PC-9 (cell line): ENCODE data around the gene GFRA1. TPM values are rescaled to one million over a fixed set of nuclear protein-coding genes. Genes with fewer than 3 reads are reported as not detected.

Experiments used
- BruUV-seq: library from RNA; stranded (reverse); fragments of 400-500 nt; replicated peaks from 2 replicates; lab custom pipeline; 2021; lab: Mats Ljungman, UMichigan
- CTCF ChIA-PET: fragments of 300-600 bp; sonication (Branson Sonifier 250); formaldehyde crosslinking; loops from one replicate; lab custom pipeline; 2022; ENCODE audit warnings: antibody characterized with exemption; lab: Charles Lee
- POLR2A ChIA-PET: fragments of 300-600 bp; sonication (Branson Sonifier 250); formaldehyde crosslinking; loops from one replicate; lab custom pipeline; 2022; ENCODE audit warnings: antibody characterized with exemption; ENCODE audit not compliant: unreplicated experiment; lab: Charles Lee
- DNase-seq, 2 experiments: peaks; one replicate each; pipeline versions ENCODE4 v3.0.0 to v3.0.0-alpha.2; 2015 to 2022; ENCODE audit warnings: mixed read lengths in 1 of 2
- H2AFZ ChIP-seq: fragments of 200-600 bp; sonication (generic); 2 replicates; pipeline ENCODE4 v1.8.1; 2017; ENCODE audit warnings: antibody characterized with exemption
- H3F3A ChIP-seq: fragments of 200-600 bp; sonication (generic); 2 replicates; pipeline ENCODE4 v1.8.1; 2017; ENCODE audit warnings: antibody characterized with exemption, mild to moderate bottlenecking, low read depth; ENCODE audit not compliant: insufficient read depth
- H3K27ac ChIP-seq: fragments of 200-600 bp; sonication (generic); 2 replicates; pipeline ENCODE4 v1.6.1; 2016; ENCODE audit warnings: mixed run types
- H3K27me3 ChIP-seq: fragments of 200-600 bp; sonication (generic); 2 replicates; pipeline ENCODE4 v1.6.1; 2016; ENCODE audit warnings: low read depth, mixed run types; ENCODE audit not compliant: insufficient read depth
- H3K36me3 ChIP-seq: fragments of 200-600 bp; sonication (generic); 2 replicates; pipeline ENCODE4 v1.6.1; 2016; ENCODE audit warnings: low read depth, mixed run types
- H3K4me1 ChIP-seq: fragments of 200-600 bp; sonication (generic); replicated peaks from 2 replicates; pipeline ENCODE4 v1.6.1; 2016; ENCODE audit warnings: mixed run types; ENCODE audit not compliant: insufficient read depth
- H3K4me2 ChIP-seq: fragments of 200-600 bp; sonication (generic); 2 replicates; pipeline ENCODE4 v1.6.1; 2017; ENCODE audit warnings: mixed run types
- H3K4me3 ChIP-seq: fragments of 200-600 bp; sonication (generic); 2 replicates; pipeline ENCODE4 v1.6.1; 2016; ENCODE audit warnings: mixed run types
- H3K79me2 ChIP-seq: fragments of 200-600 bp; sonication (generic); 2 replicates; pipeline ENCODE4 v1.6.1; 2017; ENCODE audit warnings: low read depth, mixed run types
- H3K9me2 ChIP-seq: fragments of 200-600 bp; sonication (generic); 2 replicates; pipeline ENCODE4 v1.8.1; 2017; ENCODE audit warnings: mild to moderate bottlenecking; ENCODE audit not compliant: insufficient read depth
- H3K9me3 ChIP-seq: fragments of 200-600 bp; sonication (generic); 2 replicates; pipeline ENCODE4 v1.8.1; 2016; ENCODE audit warnings: low read depth; ENCODE audit not compliant: insufficient read depth
- H4K20me1 ChIP-seq: fragments of 200-600 bp; sonication (generic); 2 replicates; pipeline ENCODE4 v1.8.1; 2017; ENCODE audit not compliant: insufficient read depth
- EZH2 ChIP-seq: fragments of 200-600 bp; sonication (generic); IDR thresholded peaks from 2 replicates; pipeline ENCODE4 v1.8.0; 2017; ENCODE audit warnings: antibody characterized with exemption, low read depth
- intact Hi-C: fragments of 100-400 bp; cut with micrococcal nuclease; formaldehyde crosslinking; loops from one replicate; pipeline ENCODE4 v1.10.0; 2022; ENCODE audit not compliant: unreplicated experiment
- total RNA-seq: library from RNA; stranded (reverse); gene quantifications from 2 replicates; pipeline ENCODE4 v1.2.3, GENCODE V29; 2021
- TF ChIP-seq, protein P1 (sequence below): fragments of 200-600 bp; sonication (generic); conservative IDR thresholded peaks from 2 replicates; pipeline ENCODE4 v1.6.1; 2017; ENCODE audit warnings: mixed run types, antibody characterized with exemption, mild to moderate bottlenecking, moderate library complexity

The GFRA1 gene
- total RNA-seq, 1 experiment from 2014 or later = 0.11 TPM

DNA sequence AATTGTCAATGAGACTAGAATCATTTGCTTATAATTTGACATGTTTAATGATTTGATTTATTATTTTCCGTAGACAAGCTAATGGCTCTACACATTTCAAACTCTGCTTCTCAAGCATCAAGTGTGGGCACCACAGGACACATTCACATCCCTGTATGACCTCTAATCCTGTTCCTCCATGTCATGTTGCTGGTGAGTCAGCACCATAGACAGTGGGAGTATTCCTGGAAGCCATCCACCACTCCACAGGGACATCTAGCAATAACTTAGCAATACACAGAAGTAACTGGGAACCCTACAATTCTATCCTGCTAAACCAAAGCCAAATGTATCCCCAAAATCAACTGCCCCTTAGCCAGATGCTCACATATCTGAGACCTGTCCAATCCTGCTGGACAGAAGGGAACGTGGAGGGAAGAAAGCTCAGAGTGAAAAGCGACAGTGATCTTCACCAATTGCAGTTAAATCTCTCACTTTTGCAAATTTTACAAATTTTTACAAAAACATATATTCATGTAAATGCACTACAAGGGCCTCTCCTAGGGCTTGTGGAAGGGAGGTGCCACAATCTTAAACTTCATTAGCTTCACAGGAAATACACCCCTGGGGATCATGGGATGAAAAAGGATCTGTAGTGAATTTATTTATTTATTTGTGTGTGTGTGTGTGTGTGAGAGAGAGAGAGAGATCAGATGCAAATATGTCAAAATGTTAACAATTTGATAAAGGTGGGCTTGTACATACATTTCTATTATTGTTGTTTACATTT is 126.5 kb downstream of the GFRA1 start:
- POLR2A ChIA-PET = no interaction called here
- no peaks in the 10 kb centered on the region for H3K9me2 ChIP-seq
- H3K36me3 ChIP-seq = no peaks in the 10 kb centered on the region
- BruUV-seq = no TSS peak
- DNase-seq = no peak
- no peak overlapping the region for H2AFZ ChIP-seq
- TF ChIP-seq EZH2 = no peak
- TF ChIP-seq, protein P1, sequence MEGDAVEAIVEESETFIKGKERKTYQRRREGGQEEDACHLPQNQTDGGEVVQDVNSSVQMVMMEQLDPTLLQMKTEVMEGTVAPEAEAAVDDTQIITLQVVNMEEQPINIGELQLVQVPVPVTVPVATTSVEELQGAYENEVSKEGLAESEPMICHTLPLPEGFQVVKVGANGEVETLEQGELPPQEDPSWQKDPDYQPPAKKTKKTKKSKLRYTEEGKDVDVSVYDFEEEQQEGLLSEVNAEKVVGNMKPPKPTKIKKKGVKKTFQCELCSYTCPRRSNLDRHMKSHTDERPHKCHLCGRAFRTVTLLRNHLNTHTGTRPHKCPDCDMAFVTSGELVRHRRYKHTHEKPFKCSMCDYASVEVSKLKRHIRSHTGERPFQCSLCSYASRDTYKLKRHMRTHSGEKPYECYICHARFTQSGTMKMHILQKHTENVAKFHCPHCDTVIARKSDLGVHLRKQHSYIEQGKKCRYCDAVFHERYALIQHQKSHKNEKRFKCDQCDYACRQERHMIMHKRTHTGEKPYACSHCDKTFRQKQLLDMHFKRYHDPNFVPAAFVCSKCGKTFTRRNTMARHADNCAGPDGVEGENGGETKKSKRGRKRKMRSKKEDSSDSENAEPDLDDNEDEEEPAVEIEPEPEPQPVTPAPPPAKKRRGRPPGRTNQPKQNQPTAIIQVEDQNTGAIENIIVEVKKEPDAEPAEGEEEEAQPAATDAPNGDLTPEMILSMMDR = no peak
- H3K27ac ChIP-seq = no peak overlapping the region
- H4K20me1 ChIP-seq = no peaks in the 10 kb centered on the region
- H3F3A ChIP-seq = no peaks in the 10 kb centered on the region
- H3K79me2 ChIP-seq = no peaks in the 10 kb centered on the region
- no peak overlapping the region for H3K4me2 ChIP-seq
- CTCF ChIA-PET = no interaction called here
- H3K9me3 ChIP-seq = no peaks in the 10 kb centered on the region
- no peaks in the 10 kb centered on the region for H3K4me1 ChIP-seq
- intact Hi-C loops = no loop called here
- H3K4me3 ChIP-seq = no peak overlapping the region
- no peaks in the 10 kb centered on the region for H3K27me3 ChIP-seq

DNA sequence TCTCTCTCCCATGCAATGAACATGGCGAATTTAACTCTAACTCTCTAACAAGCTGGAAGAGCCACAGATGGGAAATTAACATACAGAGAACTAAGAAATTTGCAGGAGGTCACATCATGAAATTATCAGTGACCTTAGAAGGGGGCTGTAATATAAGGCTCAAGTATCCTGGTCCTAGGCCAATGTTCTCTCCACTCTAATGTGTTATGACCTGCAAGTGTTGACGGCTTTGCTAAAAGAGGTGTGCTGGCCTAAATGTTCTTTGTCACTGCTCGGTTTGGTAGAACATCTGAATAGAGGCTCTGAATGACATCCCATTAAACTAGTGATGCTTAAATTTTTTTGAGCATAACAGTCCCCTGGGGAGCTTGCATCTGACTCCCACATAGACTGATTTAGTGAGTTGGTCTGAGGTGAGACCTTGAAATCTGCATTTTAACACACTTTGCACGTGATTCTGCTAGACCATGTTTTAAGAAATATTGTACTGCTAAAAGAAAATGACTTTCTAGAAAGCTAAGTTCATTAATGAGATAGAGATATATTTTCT is 129.3 kb downstream of the GFRA1 start:
- no peaks in the 10 kb centered on the region for H3K9me3 ChIP-seq
- no peaks in the 10 kb centered on the region for H3F3A ChIP-seq
- H3K36me3 ChIP-seq = no peaks in the 10 kb centered on the region
- BruUV-seq = no TSS peak
- H3K4me3 ChIP-seq = no peak overlapping the region
- POLR2A ChIA-PET = no interaction called here
- no peaks in the 10 kb centered on the region for H4K20me1 ChIP-seq
- no peaks in the 10 kb centered on the region for H3K9me2 ChIP-seq
- DNase-seq = no peak
- no peak overlapping the region for H2AFZ ChIP-seq
- CTCF ChIA-PET = no interaction called here
- no peak overlapping the region for H3K4me2 ChIP-seq
- intact Hi-C loops = loop anchor here (5.0 kb wide), 1 partner anchor 189 kb away; no protein-coding TSS in a partner anchor
- no peaks in the 10 kb centered on the region for H3K27me3 ChIP-seq
- no peaks in the 10 kb centered on the region for H3K79me2 ChIP-seq
- no peak for TF ChIP-seq EZH2
- TF ChIP-seq, protein P1 = no peak
- no peak overlapping the region for H3K27ac ChIP-seq
- H3K4me1 ChIP-seq = no peaks in the 10 kb centered on the region

GRCh38 chr10:116141855-116142254 is 131.2 kb downstream of the GFRA1 start:
- Histone ChIP-seq H3K4me1 (no peaks in the 10 kb centered on the region), H3K4me3 (no peak overlapping the region), H2AFZ (no peak overlapping the region), H3K4me2 (no peak overlapping the region), H3K9me2 (no peaks in the 10 kb centered on the region), H3F3A (no peaks in the 10 kb centered on the region), H3K27ac (no peak overlapping the region), H3K79me2 (no peaks in the 10 kb centered on the region), H3K27me3 (no peaks in the 10 kb centered on the region), H3K36me3 (no peaks in the 10 kb centered on the region), H4K20me1 (no peaks in the 10 kb centered on the region), H3K9me3 (no peaks in the 10 kb centered on the region)
- CTCF ChIA-PET = no interaction called here
- DNase-seq = no peak
- BruUV-seq = no TSS peak
- intact Hi-C loops = loop anchor here (5.0 kb wide), 1 partner anchor 190 kb away; no protein-coding TSS in a partner anchor
- TF ChIP-seq EZH2 = no peak
- TF ChIP-seq, protein P1 = no peak
- POLR2A ChIA-PET = no interaction called here
